MM.1S (cell line): ENCODE measurements around the gene HLA-C.

Experiments used
- EZH2 ChIP-seq: fragments of 300-600 bp; sonication (generic); optimal IDR thresholded peaks from 2 replicates; pipeline ENCODE3; 2017; ENCODE audit warnings: low read depth, mild to moderate bottlenecking, antibody characterized with exemption, low read length, mixed read lengths
- EZH2phosphoT487 ChIP-seq: fragments of 300-600 bp; sonication (generic); IDR thresholded peaks from 2 replicates; pipeline ENCODE4 v1.6.1; 2018; ENCODE audit warnings: antibody characterized with exemption, low read length
- TF ChIP-seq, protein P1 (sequence below): fragments of 300-600 bp; sonication (generic); IDR thresholded peaks from 2 replicates; pipeline ENCODE4 v1.5.1; 2016; ENCODE audit warnings: antibody characterized with exemption, low read length, mixed read lengths

DNA sequence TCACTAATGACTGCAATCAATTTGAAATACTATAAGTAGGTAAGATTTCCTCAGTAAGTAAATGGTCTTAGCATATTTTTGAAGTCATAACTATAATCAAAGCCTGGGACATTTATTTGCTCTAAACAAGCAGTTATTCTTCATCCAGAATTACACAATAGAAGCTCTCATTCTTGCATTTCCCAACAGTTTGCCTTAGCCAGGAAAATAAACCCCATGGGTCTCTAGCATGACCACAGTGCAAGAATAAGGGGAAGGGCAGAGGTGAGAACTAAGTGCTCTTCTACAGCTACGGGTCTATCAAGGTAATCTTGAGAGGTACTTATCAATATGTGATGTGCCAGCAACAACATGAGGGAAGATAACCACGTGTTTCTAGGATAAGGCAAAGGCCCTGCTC, 14.1 kb upstream of the HLA-C start:
- TF ChIP-seq EZH2phosphoT487 (no peak), EZH2 (no peak)
- TF ChIP-seq, protein P1, sequence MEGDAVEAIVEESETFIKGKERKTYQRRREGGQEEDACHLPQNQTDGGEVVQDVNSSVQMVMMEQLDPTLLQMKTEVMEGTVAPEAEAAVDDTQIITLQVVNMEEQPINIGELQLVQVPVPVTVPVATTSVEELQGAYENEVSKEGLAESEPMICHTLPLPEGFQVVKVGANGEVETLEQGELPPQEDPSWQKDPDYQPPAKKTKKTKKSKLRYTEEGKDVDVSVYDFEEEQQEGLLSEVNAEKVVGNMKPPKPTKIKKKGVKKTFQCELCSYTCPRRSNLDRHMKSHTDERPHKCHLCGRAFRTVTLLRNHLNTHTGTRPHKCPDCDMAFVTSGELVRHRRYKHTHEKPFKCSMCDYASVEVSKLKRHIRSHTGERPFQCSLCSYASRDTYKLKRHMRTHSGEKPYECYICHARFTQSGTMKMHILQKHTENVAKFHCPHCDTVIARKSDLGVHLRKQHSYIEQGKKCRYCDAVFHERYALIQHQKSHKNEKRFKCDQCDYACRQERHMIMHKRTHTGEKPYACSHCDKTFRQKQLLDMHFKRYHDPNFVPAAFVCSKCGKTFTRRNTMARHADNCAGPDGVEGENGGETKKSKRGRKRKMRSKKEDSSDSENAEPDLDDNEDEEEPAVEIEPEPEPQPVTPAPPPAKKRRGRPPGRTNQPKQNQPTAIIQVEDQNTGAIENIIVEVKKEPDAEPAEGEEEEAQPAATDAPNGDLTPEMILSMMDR = no peak
